Tibial nerve (tissue), 3 donors: ENCODE data around the gene ARFGAP1.

Experiments
- POLR2A ChIP-seq, 2 donors: fragments of 450-650 bp; IDR thresholded peaks; one replicate each; pipeline ENCODE4 v1.6.1; 2017; ENCODE audit warnings: antibody characterized with exemption in 2 of 2, mild to moderate bottlenecking in 2 of 2, moderate library complexity in 2 of 2
- TF ChIP-seq, protein P1 (sequence below), 5 experiments: fragments of 200-600 bp in 3 of 5; fragments of 450-650 bp in 2 of 5; sonication (generic) in 3 of 5; IDR thresholded peaks; one replicate each; pipeline ENCODE4 v1.5.1; 2016 to 2019; ENCODE audit warnings: antibody characterized with exemption in 5 of 5, mild to moderate bottlenecking in 3 of 5, moderate library complexity in 2 of 5

DNA sequence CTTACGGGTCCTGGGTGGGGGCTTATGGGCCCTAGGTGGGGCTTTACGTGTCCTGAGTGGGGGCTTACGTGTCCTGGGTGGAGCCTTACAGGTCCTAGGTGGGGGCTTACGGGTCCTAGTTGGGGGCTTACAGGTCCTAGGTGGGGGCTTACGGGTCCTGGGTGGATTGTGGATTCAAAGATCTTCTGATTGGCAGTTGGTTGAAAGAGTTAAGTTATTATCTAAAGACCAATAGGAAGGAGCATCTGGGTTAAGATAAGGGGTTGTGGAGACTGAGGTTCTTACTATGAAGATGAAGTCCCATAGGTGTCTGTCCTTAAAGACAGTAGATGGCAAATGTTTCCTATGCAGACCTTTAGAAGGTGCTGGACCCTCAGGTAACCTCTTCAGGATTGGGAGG lies 45.4 kb upstream of the ARFGAP1 start:
- TF ChIP-seq, protein P1, sequence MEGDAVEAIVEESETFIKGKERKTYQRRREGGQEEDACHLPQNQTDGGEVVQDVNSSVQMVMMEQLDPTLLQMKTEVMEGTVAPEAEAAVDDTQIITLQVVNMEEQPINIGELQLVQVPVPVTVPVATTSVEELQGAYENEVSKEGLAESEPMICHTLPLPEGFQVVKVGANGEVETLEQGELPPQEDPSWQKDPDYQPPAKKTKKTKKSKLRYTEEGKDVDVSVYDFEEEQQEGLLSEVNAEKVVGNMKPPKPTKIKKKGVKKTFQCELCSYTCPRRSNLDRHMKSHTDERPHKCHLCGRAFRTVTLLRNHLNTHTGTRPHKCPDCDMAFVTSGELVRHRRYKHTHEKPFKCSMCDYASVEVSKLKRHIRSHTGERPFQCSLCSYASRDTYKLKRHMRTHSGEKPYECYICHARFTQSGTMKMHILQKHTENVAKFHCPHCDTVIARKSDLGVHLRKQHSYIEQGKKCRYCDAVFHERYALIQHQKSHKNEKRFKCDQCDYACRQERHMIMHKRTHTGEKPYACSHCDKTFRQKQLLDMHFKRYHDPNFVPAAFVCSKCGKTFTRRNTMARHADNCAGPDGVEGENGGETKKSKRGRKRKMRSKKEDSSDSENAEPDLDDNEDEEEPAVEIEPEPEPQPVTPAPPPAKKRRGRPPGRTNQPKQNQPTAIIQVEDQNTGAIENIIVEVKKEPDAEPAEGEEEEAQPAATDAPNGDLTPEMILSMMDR (IDR thresholded peaks at IDR 0.05), result no peak
- TF ChIP-seq POLR2A (IDR thresholded peaks at IDR 0.05), result no peak
